IPS-20b (cell line): ENCODE measurements around the gene DSCAM.

ENCODE experiments used
- H3K27ac ChIP-seq: one replicate; pipeline ENCODE4 v1.5.1; 2013; ENCODE audit warnings: low read length
- H3K27me3 ChIP-seq: 2 replicates; pipeline ENCODE4 v1.6.1; 2013; ENCODE audit warnings: mild to moderate bottlenecking, low read length, inconsistent platforms; ENCODE audit not compliant: insufficient read depth
- H3K36me3 ChIP-seq: 2 replicates; pipeline ENCODE4 v1.6.1; 2013; ENCODE audit warnings: low read depth, mild to moderate bottlenecking, inconsistent platforms, low read length, moderate library complexity; ENCODE audit not compliant: insufficient read depth
- H3K4me1 ChIP-seq: 2 replicates; pipeline ENCODE4 v1.6.1; 2013; ENCODE audit warnings: mild to moderate bottlenecking, control low read depth, inconsistent platforms, low read length, moderate library complexity; ENCODE audit not compliant: insufficient read depth
- H3K4me3 ChIP-seq: 2 replicates; pipeline ENCODE4 v1.5.1; 2013; ENCODE audit warnings: mild to moderate bottlenecking, low read length, inconsistent platforms
- H3K9ac ChIP-seq: 2 replicates; pipeline ENCODE4 v1.6.1; 2013; ENCODE audit warnings: low read depth, mild to moderate bottlenecking, inconsistent platforms, low read length, moderate library complexity
- H3K9me3 ChIP-seq: 2 replicates; pipeline ENCODE4 v1.6.1; 2013; ENCODE audit warnings: mild to moderate bottlenecking, low read depth, low read length, inconsistent platforms; ENCODE audit not compliant: insufficient read depth

DSCAM gene

DNA sequence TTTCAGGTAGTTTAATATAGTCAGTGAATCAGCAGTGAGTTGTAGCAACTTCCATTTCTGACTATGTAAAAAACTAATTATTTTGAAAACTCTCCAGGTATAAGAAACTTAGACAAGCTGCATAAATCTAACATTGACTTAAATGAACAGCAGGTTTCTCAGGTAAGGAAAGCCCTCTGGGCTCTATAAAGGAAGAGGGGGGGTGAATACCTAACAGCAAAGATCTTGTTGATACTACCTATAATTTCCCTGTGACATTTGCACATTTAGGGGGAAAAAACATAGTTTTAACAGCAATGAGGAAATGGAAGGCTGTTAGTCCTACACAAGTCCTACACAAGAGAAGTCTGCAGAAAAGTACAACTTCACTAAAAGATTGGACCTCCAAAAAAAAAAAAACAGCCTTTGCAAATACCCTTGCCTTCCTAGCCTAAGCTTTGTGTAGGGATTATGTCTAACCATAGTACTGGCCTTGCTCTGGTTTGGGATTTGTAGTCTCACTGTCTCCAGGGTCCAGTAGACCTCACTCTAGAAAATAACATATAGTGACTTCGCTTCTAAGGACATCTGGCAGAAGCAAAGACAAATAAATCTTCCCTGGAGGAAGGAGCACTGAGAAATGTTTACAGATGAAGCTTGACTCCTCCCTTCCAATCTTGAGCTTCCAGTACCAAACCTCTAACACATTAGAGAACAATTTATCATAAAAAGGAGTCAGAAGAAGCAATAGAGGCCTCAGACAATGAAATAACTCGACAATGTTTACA lies 459.8 kb downstream of the DSCAM start:
- Histone ChIP-seq H3K27me3 (no peaks in the 10 kb centered on the region), H3K9me3 (no peaks in the 10 kb centered on the region), H3K4me3 (no peak overlapping the region), H3K4me1 (peaks cover 6% of the 10 kb centered on the region; the same call in 1 of the 2 replicates), H3K9ac (no peak overlapping the region), H3K36me3 (no peaks in the 10 kb centered on the region), H3K27ac (no peak overlapping the region)

DNA sequence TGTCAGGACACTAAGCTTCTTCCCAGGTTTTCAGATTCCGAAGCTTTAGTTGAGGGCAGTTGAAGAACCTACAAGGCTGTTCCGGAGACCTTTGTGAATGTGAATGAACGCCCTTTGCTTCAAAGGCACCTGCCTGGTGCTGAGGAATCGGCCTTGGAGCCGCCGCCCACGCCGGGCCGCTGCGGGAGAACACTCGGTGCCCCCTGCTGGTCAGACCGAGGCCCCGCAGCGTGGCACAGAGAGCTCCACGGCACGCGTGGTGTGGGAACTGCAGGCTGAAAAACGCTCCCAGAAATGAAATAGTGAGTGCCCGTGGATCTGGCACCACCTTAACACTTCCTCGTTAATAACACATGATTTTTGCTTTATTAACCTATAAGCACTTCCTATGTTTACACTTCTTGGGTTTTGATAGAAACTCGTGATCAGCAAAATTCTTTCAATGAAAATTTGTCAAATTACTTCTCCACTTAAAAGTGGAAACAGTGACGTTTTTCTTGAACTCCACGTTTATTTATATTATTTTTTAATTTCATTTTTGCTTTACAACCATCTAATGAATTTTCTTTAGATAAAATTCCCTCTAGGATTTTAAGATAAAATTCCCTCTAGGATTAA lies 460.6 kb downstream of the DSCAM start:
- H3K27me3 ChIP-seq: no peaks in the 10 kb centered on the region
- no peak overlapping the region for H3K4me3 ChIP-seq
- peaks cover 6% of the 10 kb centered on the region; the same call in 1 of the 2 replicates for H3K4me1 ChIP-seq
- no peak overlapping the region for H3K9ac ChIP-seq
- no peak overlapping the region for H3K27ac ChIP-seq
- H3K36me3 ChIP-seq: no peaks in the 10 kb centered on the region
- no peaks in the 10 kb centered on the region for H3K9me3 ChIP-seq

DNA sequence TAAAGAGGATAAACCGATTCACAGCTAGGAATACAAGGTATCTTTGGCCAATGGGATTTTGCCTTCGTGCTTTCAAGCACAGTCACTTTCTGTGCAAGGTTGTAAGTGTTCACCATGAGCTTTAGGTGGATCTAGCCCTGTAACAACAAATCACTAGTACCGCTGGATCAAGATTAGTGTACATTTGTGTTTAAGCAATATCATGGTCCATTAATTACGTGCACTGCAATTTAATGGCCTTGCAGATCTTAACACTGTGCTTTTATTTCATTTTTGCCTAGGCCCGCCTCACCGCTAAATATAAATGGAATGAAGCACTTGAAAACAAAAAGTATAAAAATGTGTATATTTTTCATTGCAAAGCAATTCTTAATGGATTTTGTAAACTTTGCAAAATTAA lies 461.1 kb downstream of the DSCAM start:
- no peak overlapping the region for H3K4me3 ChIP-seq
- peaks cover 6% of the 10 kb centered on the region; the same call in 1 of the 2 replicates for H3K4me1 ChIP-seq
- no peak overlapping the region for H3K27ac ChIP-seq
- H3K9ac ChIP-seq: no peak overlapping the region
- no peaks in the 10 kb centered on the region for H3K36me3 ChIP-seq
- no peaks in the 10 kb centered on the region for H3K27me3 ChIP-seq
- H3K9me3 ChIP-seq: no peaks in the 10 kb centered on the region

DNA sequence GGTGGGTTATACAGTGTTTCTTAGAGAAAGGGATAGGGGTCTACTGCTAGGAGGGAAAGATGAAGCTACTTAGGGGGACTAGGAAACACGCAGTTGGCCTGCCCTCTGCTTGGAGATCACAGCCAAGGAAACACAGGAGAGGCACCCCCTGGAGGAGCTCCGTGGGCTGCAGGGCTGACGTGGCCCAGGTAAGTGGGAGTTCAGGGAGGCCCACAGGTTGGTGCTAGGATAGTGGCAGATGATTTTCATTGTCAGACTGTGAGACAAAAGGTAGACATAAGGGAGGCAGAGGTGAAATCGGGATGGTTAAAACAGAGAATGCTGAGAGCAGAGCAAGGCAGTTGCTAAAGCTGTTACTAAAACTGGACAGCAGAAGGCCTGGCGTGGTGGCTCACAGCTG lies 463.0 kb downstream of the DSCAM start:
- Histone ChIP-seq H3K9ac (no peak overlapping the region), H3K27me3 (no peaks in the 10 kb centered on the region), H3K36me3 (no peaks in the 10 kb centered on the region), H3K4me1 (peaks cover 6% of the 10 kb centered on the region; the same call in 1 of the 2 replicates), H3K4me3 (no peak overlapping the region), H3K27ac (no peak overlapping the region), H3K9me3 (no peaks in the 10 kb centered on the region)

DNA sequence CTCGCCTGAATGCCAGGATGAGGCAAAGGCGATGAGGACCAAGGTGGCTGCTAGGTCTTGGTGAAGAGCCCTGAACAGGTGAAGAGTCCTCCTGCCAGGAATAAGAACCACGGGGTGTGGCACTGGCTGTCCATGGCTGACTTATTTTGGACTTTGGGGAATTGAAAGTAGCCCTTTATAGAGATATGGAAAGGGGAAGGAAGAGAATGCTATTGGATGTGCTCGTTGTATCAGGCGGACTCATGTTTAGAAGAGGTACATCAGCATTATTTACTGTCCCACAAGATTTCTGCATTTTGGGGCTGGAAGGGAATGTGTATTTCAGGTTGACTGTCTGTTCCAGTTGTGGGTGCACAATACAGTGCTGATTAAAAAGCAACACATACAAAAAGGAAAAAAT lies 465.8 kb downstream of the DSCAM start:
- Histone ChIP-seq H3K9ac (no peak overlapping the region), H3K4me1 (peaks cover 5% of the 10 kb centered on the region; the same call in 1 of the 2 replicates), H3K4me3 (no peak overlapping the region), H3K27me3 (no peaks in the 10 kb centered on the region), H3K27ac (no peak overlapping the region), H3K36me3 (no peaks in the 10 kb centered on the region), H3K9me3 (no peaks in the 10 kb centered on the region)

DNA sequence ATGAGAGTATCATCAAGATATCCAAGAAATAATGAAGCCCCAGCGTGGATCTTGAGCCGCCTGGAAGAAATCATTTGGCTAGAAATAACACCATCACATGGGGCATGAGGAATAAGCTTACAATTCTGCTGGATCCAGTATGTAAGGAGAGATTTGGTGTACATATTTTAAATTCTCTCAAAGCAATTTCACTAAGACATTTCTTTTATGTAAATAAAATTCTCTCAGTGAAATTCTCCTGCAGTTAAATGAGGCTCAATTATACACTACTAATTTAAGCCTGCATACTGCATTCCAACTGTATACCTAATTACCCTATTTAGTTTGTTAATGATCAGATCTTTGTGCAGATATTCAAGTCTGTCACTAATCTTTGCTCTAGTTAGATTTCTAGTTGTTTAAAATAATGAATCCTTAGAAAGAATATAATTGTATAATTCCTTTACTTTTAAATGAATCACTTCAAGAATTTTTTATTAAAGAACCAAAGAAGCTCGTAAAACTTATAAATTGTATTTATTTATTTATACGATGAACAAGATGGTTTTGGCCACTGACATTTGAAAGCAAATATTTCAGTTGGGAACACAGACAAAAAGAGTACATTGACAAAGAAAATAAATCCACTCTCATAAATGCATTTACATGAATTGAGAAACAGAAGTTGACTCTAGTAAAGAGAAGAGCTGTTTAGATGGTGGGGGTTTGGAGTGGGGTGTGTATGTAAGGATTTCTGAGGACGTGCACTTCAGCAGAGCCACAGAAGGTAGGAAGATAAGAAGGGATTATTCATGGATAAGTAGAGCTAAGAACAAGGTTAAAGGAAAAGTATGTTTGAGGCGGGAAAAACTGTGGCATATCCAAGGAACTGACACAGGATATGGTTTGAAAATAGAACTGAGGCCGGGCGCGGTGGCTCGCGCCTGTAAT lies 466.8 kb downstream of the DSCAM start:
- H3K4me1 ChIP-seq: no peaks in the 10 kb centered on the region
- H3K4me3 ChIP-seq: no peak overlapping the region
- no peaks in the 10 kb centered on the region for H3K36me3 ChIP-seq
- H3K9me3 ChIP-seq: no peaks in the 10 kb centered on the region
- H3K9ac ChIP-seq: no peak overlapping the region
- H3K27me3 ChIP-seq: no peaks in the 10 kb centered on the region
- no peak overlapping the region for H3K27ac ChIP-seq

DNA sequence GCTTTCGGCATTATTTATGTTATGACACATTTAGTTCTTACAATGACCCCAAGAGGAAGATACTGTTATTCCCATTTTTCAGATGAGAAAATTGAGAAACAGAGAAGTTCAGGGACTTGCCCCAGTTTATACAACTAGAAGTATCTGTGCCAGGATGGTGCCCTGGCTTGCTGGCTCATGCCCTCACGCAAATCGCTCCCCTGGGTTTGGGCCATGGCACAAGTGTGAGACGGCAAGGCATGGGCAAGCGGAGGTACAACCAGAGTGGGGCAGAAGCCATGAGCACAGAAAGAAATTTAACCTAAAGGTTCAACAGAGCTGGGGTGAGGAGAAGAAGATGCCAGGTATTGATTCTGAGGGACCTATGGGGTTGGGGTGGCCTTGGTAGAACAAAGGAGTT lies 469.8 kb downstream of the DSCAM start:
- no peaks in the 10 kb centered on the region for H3K36me3 ChIP-seq
- H3K27me3 ChIP-seq: no peaks in the 10 kb centered on the region
- no peaks in the 10 kb centered on the region for H3K9me3 ChIP-seq
- no peak overlapping the region for H3K9ac ChIP-seq
- H3K27ac ChIP-seq: no peak overlapping the region
- H3K4me3 ChIP-seq: no peak overlapping the region
- no peaks in the 10 kb centered on the region for H3K4me1 ChIP-seq

DNA sequence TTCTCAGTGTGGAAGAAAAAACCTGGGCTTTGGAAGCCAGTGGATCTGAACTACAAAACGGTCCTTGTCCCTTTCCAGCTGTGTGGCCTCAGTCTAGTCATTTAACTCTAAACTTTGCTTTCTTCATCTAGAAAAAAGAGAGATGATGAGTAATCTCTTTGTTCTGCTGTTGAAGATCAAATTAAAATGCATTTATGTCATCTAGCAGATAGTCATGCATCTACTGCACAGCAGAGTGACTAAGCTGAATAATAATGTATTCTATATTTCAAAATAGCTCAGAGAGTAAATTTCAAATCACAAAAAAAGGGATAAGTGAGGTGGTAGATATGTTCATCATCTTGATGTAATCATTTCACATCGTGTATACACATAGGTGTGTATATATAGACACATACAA lies 473.2 kb downstream of the DSCAM start:
- no peaks in the 10 kb centered on the region for H3K9me3 ChIP-seq
- no peak overlapping the region for H3K9ac ChIP-seq
- no peaks in the 10 kb centered on the region for H3K36me3 ChIP-seq
- H3K27ac ChIP-seq: no peak overlapping the region
- H3K4me3 ChIP-seq: no peak overlapping the region
- no peaks in the 10 kb centered on the region for H3K4me1 ChIP-seq
- H3K27me3 ChIP-seq: no peaks in the 10 kb centered on the region

DNA sequence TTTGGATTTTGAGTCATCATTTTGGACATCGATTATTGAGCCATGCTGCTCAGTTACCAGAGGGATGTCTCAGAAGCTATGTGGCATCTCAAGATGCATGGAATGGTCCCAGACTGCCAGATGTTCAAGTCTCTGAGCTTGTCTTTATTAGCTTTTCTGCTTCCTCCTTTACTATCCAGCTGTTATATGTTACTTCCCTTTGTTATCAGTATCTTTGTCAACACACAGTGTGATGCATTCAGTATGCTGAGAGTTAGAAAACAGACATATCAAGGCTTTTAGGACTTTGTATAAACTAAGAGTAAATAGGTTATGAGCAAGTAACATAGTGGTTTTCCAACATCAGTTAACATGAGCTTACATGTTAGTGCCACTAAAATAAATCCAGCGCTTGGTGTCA lies 474.5 kb downstream of the DSCAM start:
- no peaks in the 10 kb centered on the region for H3K27me3 ChIP-seq

DNA sequence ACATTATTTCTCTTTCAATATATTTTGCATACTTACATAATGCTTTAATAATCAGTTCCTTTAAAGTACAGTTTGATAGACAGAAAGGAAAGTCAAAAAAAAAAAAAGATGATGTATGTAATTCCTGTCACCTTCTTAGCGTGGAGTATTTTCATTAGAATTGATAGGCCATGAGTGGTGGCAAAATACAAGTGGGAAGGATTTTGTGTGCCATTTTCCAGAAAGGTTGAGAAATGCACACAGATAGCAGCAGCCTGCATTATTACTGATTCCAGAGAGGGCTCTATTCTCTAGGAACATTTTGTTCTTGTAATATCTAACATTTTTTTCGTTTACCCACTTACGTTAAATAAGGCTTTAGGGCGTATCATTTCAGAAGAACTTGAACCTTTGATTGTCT lies 475.6 kb downstream of the DSCAM start:
- no peaks in the 10 kb centered on the region for H3K4me1 ChIP-seq
- H3K4me3 ChIP-seq: no peak overlapping the region
- H3K27me3 ChIP-seq: no peaks in the 10 kb centered on the region
- H3K27ac ChIP-seq: no peak overlapping the region
- no peak overlapping the region for H3K9ac ChIP-seq
- no peaks in the 10 kb centered on the region for H3K36me3 ChIP-seq
- H3K9me3 ChIP-seq: no peaks in the 10 kb centered on the region

More for the DNA sequence above, 474.5 kb downstream of the DSCAM start:
- Histone ChIP-seq H3K27ac (no peak overlapping the region), H3K9ac (no peak overlapping the region), H3K9me3 (no peaks in the 10 kb centered on the region), H3K36me3 (no peaks in the 10 kb centered on the region), H3K4me1 (no peaks in the 10 kb centered on the region), H3K4me3 (no peak overlapping the region)

DNA sequence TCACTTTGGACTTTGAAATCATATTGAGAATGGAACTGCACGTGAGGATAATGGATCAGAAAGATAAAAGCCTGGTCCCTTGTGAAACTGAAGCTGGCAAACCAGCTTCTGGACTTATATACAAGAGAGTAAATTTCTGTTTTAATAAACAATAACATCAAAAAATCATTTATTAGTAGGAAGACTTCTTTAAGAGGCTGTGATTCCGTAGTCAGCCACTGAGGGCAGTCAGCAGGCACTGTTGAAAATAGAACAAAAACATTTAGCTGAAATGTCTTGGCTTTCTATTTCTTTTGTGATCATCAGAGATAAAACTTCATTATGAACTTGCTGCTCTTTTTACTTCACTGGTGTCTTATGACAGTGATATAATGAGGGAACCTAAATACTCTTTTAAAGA lies 490.3 kb downstream of the DSCAM start:
- H3K9ac ChIP-seq: no peak overlapping the region
- no peak overlapping the region for H3K4me3 ChIP-seq
- H3K27ac ChIP-seq: no peak overlapping the region
- H3K27me3 ChIP-seq: no peaks in the 10 kb centered on the region
- H3K4me1 ChIP-seq: no peaks in the 10 kb centered on the region
- H3K36me3 ChIP-seq: no peaks in the 10 kb centered on the region
- H3K9me3 ChIP-seq: no peaks in the 10 kb centered on the region
